ENCODE data around the gene SAMD3. TPM values are rescaled to one million over a fixed set of nuclear protein-coding genes. Genes with fewer than 3 reads are reported as not detected.

SAMD3 gene
- total RNA-seq, 1 donor, result 3.0 TPM

- no peak for DNase-seq (ENCODE audit: low read depth)
- no peak overlapping the region for H3K4me3 ChIP-seq (ENCODE audit: low read depth, low read length)
- no peak for TF ChIP-seq CTCF (IDR thresholded peaks at IDR 0.05; ENCODE audit: insufficient read depth, low read depth, low read length)
Measured at GRCh38 chr6:130116273-130116672, 106.5 kb downstream of the SAMD3 start.

- no peak for TF ChIP-seq CTCF (IDR thresholded peaks at IDR 0.05; ENCODE audit: insufficient read depth, low read depth, low read length)
- DNase-seq (ENCODE audit: low read depth), result no peak
- no peak overlapping the region for H3K4me3 ChIP-seq (ENCODE audit: low read depth, low read length)
Measured at GRCh38 chr6:130115036-130115435, 107.7 kb downstream of the SAMD3 start.

- TF ChIP-seq CTCF (IDR thresholded peaks at IDR 0.05; ENCODE audit: insufficient read depth, low read depth, low read length), result no peak
- no peak for DNase-seq (ENCODE audit: low read depth)
- no peak overlapping the region for H3K4me3 ChIP-seq (ENCODE audit: low read depth, low read length)
Measured at GRCh38 chr6:130113201-130113710, 109.5 kb downstream of the SAMD3 start.

GRCh38 chr6:130111031-130111430 lies 111.7 kb downstream of the SAMD3 start:
- DNase-seq (ENCODE audit: low read depth), result no peak
- no peak overlapping the region for H3K4me3 ChIP-seq (ENCODE audit: low read depth, low read length)
- TF ChIP-seq CTCF (IDR thresholded peaks at IDR 0.05; ENCODE audit: insufficient read depth, low read depth, low read length), result no peak

- H3K4me3 ChIP-seq (ENCODE audit: low read depth, low read length), result no peak overlapping the region
- no peak for TF ChIP-seq CTCF (IDR thresholded peaks at IDR 0.05; ENCODE audit: insufficient read depth, low read depth, low read length)
- DNase-seq (ENCODE audit: low read depth), result no peak
Measured at GRCh38 chr6:130107710-130108109, 115.0 kb downstream of the SAMD3 start.

GRCh38 chr6:130105996-130106704 lies 116.6 kb downstream of the SAMD3 start:
- TF ChIP-seq CTCF (IDR thresholded peaks at IDR 0.05; ENCODE audit: insufficient read depth, low read depth, low read length), result no peak
- no peak overlapping the region for H3K4me3 ChIP-seq (ENCODE audit: low read depth, low read length)
- no peak for DNase-seq (ENCODE audit: low read depth)

GRCh38 chr6:130099119-130099518 lies 123.6 kb downstream of the SAMD3 start:
- no peak for DNase-seq (ENCODE audit: low read depth)
- no peak for TF ChIP-seq CTCF (IDR thresholded peaks at IDR 0.05; ENCODE audit: insufficient read depth, low read depth, low read length)
- H3K4me3 ChIP-seq (ENCODE audit: low read depth, low read length), result no peak overlapping the region
